SK-N-SH treated with all-trans-retinoic acid at 6 μM for 48 hours (cell line): ENCODE data around the gene FATE1.

Experiments used
- ARNTL ChIP-seq: fragments of 450-650 bp; formaldehyde crosslinking; IDR thresholded peaks from 2 replicates; pipeline ENCODE4 v1.5.0; 2020; ENCODE audit warnings: low read depth, mild to moderate bottlenecking, moderate library complexity, borderline replicate concordance
- ESRRG ChIP-seq: fragments of 250-450 bp; sonication (Bioruptor Pico); IDR thresholded peaks from 2 replicates; pipeline ENCODE4 v1.6.1; 2021; ENCODE audit warnings: mild to moderate bottlenecking
- ISL1 ChIP-seq: fragments of 250-450 bp; sonication (Bioruptor Pico); IDR thresholded peaks from 2 replicates; pipeline ENCODE4 v2.1.2; 2022; ENCODE audit warnings: mild to moderate bottlenecking, moderate library complexity
- PATZ1 ChIP-seq: fragments of 250-450 bp; sonication (Bioruptor Pico); IDR thresholded peaks from 2 replicates; pipeline ENCODE4 v1.8.0; 2020; ENCODE audit warnings: mild to moderate bottlenecking, moderate library complexity, borderline replicate concordance
- TOX ChIP-seq: fragments of 250-450 bp; sonication (Bioruptor Pico); IDR thresholded peaks from 2 replicates; pipeline ENCODE4 v1.8.0; 2021; ENCODE audit warnings: mild to moderate bottlenecking, moderate library complexity, borderline replicate concordance
- TSHZ2 ChIP-seq: fragments of 250-450 bp; sonication (Bioruptor Pico); IDR thresholded peaks from 2 replicates; pipeline ENCODE4 v1.5.0; 2020; ENCODE audit warnings: mild to moderate bottlenecking, moderate library complexity
- ZFP3 ChIP-seq: fragments of 250-450 bp; sonication (Bioruptor Pico); IDR thresholded peaks from 2 replicates; pipeline ENCODE4 v1.5.0; 2020; ENCODE audit warnings: mild to moderate bottlenecking, moderate library complexity
- ZFP30 ChIP-seq: fragments of 450-650 bp; formaldehyde crosslinking; IDR thresholded peaks from 2 replicates; pipeline ENCODE4 v1.5.0; 2022; ENCODE audit warnings: mild to moderate bottlenecking, moderate library complexity
- ZNF565 ChIP-seq: fragments of 450-650 bp; formaldehyde crosslinking; conservative IDR thresholded peaks from 2 replicates; pipeline ENCODE4 v1.5.0; 2020; ENCODE audit warnings: low read depth, mild to moderate bottlenecking, moderate library complexity

- TF ChIP-seq ARNTL (CRISPR knock-in tag) = no peak
- no peak for TF ChIP-seq ISL1 (CRISPR knock-in tag)
- TF ChIP-seq PATZ1 (CRISPR knock-in tag) = no peak
- TF ChIP-seq ESRRG = no peak
- no peak for TF ChIP-seq ZNF565
- no peak for TF ChIP-seq TSHZ2
- no peak for TF ChIP-seq TOX (CRISPR knock-in tag)
- no peak for TF ChIP-seq ZFP30 (CRISPR knock-in tag)
- no peak for TF ChIP-seq ZFP3 (CRISPR knock-in tag)
Measured at GRCh38 chrX:151759041-151759708, 43.3 kb downstream of the FATE1 start.
